SK-N-SH (cell line): ENCODE data around the gene ERH. TPM values are rescaled to one million over a fixed set of nuclear protein-coding genes. Genes with fewer than 3 reads are reported as not detected.

Experiments used
- CTCF ChIA-PET: fragments of 300-600, 350-600 bp; formaldehyde crosslinking; extraction: SDS; loops from one replicate; lab custom pipeline; 2021; lab: Yijun Ruan, JAX
- POLR2A ChIA-PET: fragments of 350-600 bp; sonication (Branson Sonifier 250); formaldehyde crosslinking; extraction: SDS; loops from one replicate; lab custom pipeline; 2020; ENCODE audit warnings: antibody characterized with exemption, inconsistent platforms; lab: Yijun Ruan, JAX
- DNase-seq: peaks from one replicate; pipeline ENCODE4 v3.0.0; 2012
- H2AFZ ChIP-seq: fragments of 200-600 bp; sonication (generic); 2 replicates; pipeline ENCODE4 v1.8.1; 2016; ENCODE audit warnings: antibody characterized with exemption, mild to moderate bottlenecking, low read depth
- H3F3A ChIP-seq: fragments of 200-600 bp; sonication (generic); replicated peaks from 2 replicates; pipeline ENCODE3; 2016; ENCODE audit warnings: antibody characterized with exemption, mild to moderate bottlenecking; ENCODE audit not compliant: insufficient read depth
- H3K27ac ChIP-seq, 2 experiments: fragments of 200-500 bp in 1 of 2; fragments of 200-600 bp in 1 of 2; sonication (Bioruptor generic) in 1 of 2; sonication (generic), shearing (Covaris generic) in 1 of 2; 2 replicates each; pipeline versions ENCODE4 v1.5.1 to v1.6.1; 2014 to 2016; ENCODE audit warnings: low read depth in 2 of 2, inconsistent platforms in 1 of 2, low read length in 1 of 2, mild to moderate bottlenecking in 1 of 2, mixed read lengths in 1 of 2
- H3K27me3 ChIP-seq: fragments of 200-600 bp; sonication (generic), shearing (Covaris generic); 2 replicates; pipeline ENCODE4 v1.6.1; 2016; ENCODE audit warnings: mixed run types; ENCODE audit not compliant: insufficient read depth
- H3K36me3 ChIP-seq, 2 experiments: fragments of 200-500 bp in 1 of 2; fragments of 200-600 bp in 1 of 2; sonication (Bioruptor generic) in 1 of 2; sonication (generic) in 1 of 2; replicated peaks in 1 of 2; 2 replicates each; pipeline versions ENCODE3 to v1.5.1; 2014 to 2016; ENCODE audit warnings: low read length in 1 of 2, mild to moderate bottlenecking in 1 of 2; ENCODE audit not compliant: insufficient read depth in 2 of 2, control insufficient read depth in 1 of 2
- H3K4me1 ChIP-seq, 2 experiments: fragments of 200-500 bp in 1 of 2; fragments of 200-600 bp in 1 of 2; sonication (Bioruptor generic) in 1 of 2; sonication (generic), shearing (Covaris generic) in 1 of 2; 2 replicates each; pipeline versions ENCODE4 v1.5.1 to v1.6.1; 2014 to 2016; ENCODE audit warnings: low read depth in 1 of 2, low read length in 1 of 2, mixed run types in 1 of 2; ENCODE audit not compliant: insufficient read depth in 2 of 2, control insufficient read depth in 1 of 2
- H3K4me2 ChIP-seq: fragments of 200-600 bp; sonication (generic), shearing (Covaris generic); 2 replicates; pipeline ENCODE4 v1.6.1; 2017; ENCODE audit warnings: mixed run types
- H3K4me3 ChIP-seq, 2 experiments: fragments of 200-500 bp in 1 of 2; fragments of 200-600 bp in 1 of 2; sonication (Bioruptor generic) in 1 of 2; sonication (generic), shearing (Covaris generic) in 1 of 2; 2 replicates each; pipeline versions ENCODE4 v1.5.1 to v1.8.1; 2014 to 2016; ENCODE audit warnings: low read depth in 2 of 2, inconsistent platforms in 1 of 2, low read length in 1 of 2, mild to moderate bottlenecking in 1 of 2, mixed read lengths in 1 of 2, moderate library complexity in 1 of 2
- H3K79me2 ChIP-seq: fragments of 200-600 bp; sonication (generic); 2 replicates; pipeline ENCODE4 v1.8.1; 2017; ENCODE audit warnings: mild to moderate bottlenecking; ENCODE audit not compliant: insufficient read depth
- H3K9ac ChIP-seq: fragments of 200-600 bp; sonication (generic); 2 replicates; pipeline ENCODE4 v1.6.1; 2017; ENCODE audit warnings: mixed run types
- H3K9me2 ChIP-seq: fragments of 200-600 bp; sonication (generic); 2 replicates; pipeline ENCODE4 v1.6.1; 2017; ENCODE audit warnings: mixed run types
- H3K9me3 ChIP-seq: fragments of 200-600 bp; sonication (generic); 2 replicates; pipeline ENCODE4 v1.6.1; 2017; ENCODE audit warnings: mixed run types, mild to moderate bottlenecking, moderate library complexity
- H4K20me1 ChIP-seq: fragments of 200-600 bp; sonication (generic); 2 replicates; pipeline ENCODE4 v1.6.1; 2017; ENCODE audit warnings: mild to moderate bottlenecking, mixed run types; ENCODE audit not compliant: insufficient read depth
- CHD2 ChIP-seq: fragments of 150-350 bp; IDR thresholded peaks from 2 replicates; pipeline ENCODE4 v1.6.1; 2018; ENCODE audit warnings: low read length; ENCODE audit not compliant: partially characterized antibody
- ELF1 ChIP-seq: IDR thresholded peaks from 2 replicates; pipeline ENCODE4 v1.4.0; 2012
- FOSL2 ChIP-seq: IDR thresholded peaks from 2 replicates; pipeline ENCODE4 v1.4.0; 2012; ENCODE audit warnings: low read depth, mild to moderate bottlenecking, moderate library complexity, borderline replicate concordance
- GABPA ChIP-seq: IDR thresholded peaks from 2 replicates; pipeline ENCODE4 v1.4.0; 2012; ENCODE audit warnings: low read depth, mild to moderate bottlenecking
- GATA2 ChIP-seq: sonication (generic); formaldehyde crosslinking; IDR thresholded peaks from 2 replicates; pipeline ENCODE4 v1.5.0; 2020; ENCODE audit warnings: mild to moderate bottlenecking, missing genetic modification reagents
- JUND ChIP-seq: IDR thresholded peaks from 2 replicates; pipeline ENCODE4 v1.4.0; 2012
- MXI1 ChIP-seq: IDR thresholded peaks from 2 replicates; pipeline ENCODE4 v1.6.1; 2012; ENCODE audit warnings: mild to moderate bottlenecking, low read depth, low read length, improper control_type of control experiment
- NFIC ChIP-seq: IDR thresholded peaks from 2 replicates; pipeline ENCODE4 v1.4.0; 2012; ENCODE audit warnings: borderline replicate concordance
- NRF1 ChIP-seq: IDR thresholded peaks from 2 replicates; pipeline ENCODE4 v1.6.1; 2012; ENCODE audit warnings: low read depth, mild to moderate bottlenecking, low read length
- PBX3 ChIP-seq: IDR thresholded peaks from 2 replicates; pipeline ENCODE4; 2012
- RAD21 ChIP-seq: IDR thresholded peaks from 2 replicates; pipeline ENCODE4 v1.6.1; 2012; ENCODE audit warnings: mild to moderate bottlenecking, low read length
- RCOR1 ChIP-seq: fragments of 150-350 bp; IDR thresholded peaks from 2 replicates; pipeline ENCODE4 v1.6.1; 2017; ENCODE audit warnings: antibody characterized with exemption, low read length
- RFX5 ChIP-seq: IDR thresholded peaks from 2 replicates; pipeline ENCODE4 v1.6.1; 2012; ENCODE audit warnings: mild to moderate bottlenecking, improper control_type of control experiment, low read length
- RXRA ChIP-seq: IDR thresholded peaks from 2 replicates; pipeline ENCODE4 v1.4.0; 2012; ENCODE audit warnings: low read depth, mild to moderate bottlenecking, borderline replicate concordance
- TCF12 ChIP-seq: IDR thresholded peaks from 2 replicates; pipeline ENCODE4 v1.4.0; 2012
- TEAD4 ChIP-seq: IDR thresholded peaks from 2 replicates; pipeline ENCODE4 v1.4.0; 2012; ENCODE audit warnings: mild to moderate bottlenecking, borderline replicate concordance; ENCODE audit not compliant: insufficient read depth
- USF1 ChIP-seq: IDR thresholded peaks from 2 replicates; pipeline ENCODE4 v1.4.0; 2012; ENCODE audit warnings: low read depth, borderline replicate concordance
- WGBS: methylation state at CpG from one replicate; pipeline ENCODE4 v1.1.6; 2017; ENCODE audit warnings: low lambda C conversion rate; 5-methylcytosine and 5-hydroxymethylcytosine counted together
- polyA plus RNA-seq, 3 experiments: library from polyadenylated mRNA; depleted of rRNA; stranded (reverse); fragments of >200 nt; gene quantifications; 2 replicates each; pipeline ENCODE4 v1.2.3, GENCODE V29; 2012
- TF ChIP-seq, protein P1 (sequence below): fragments of 150-350 bp; IDR thresholded peaks from 2 replicates; pipeline ENCODE4 v1.6.1; 2016; ENCODE audit warnings: mild to moderate bottlenecking, low read depth, low read length

The ERH gene
- polyA plus RNA-seq, 1 of the 3 experiments (the other 2 are of a cell fraction): 186 TPM

GRCh38 chr14:69355607-69356281, 42.4 kb downstream of the ERH start:
- Histone ChIP-seq H3K9me2 (no peaks in the 10 kb centered on the region), H4K20me1 (no peaks in the 10 kb centered on the region), H3F3A (no peaks in the 10 kb centered on the region), H3K9me3 (no peaks in the 10 kb centered on the region), H3K27me3 (no peaks in the 10 kb centered on the region), H3K4me3 (no peak overlapping the region), H2AFZ (peak overlapping the region; percentile 44; the same call in 1 of the 2 replicates), H3K4me1 (peaks cover 3 to 4% of the 10 kb centered on the region in 2 experiments; a peak in 2 of 4 replicates), H3K9ac (peak overlapping the region; percentile 32; the same call in 1 of the 2 replicates), H3K27ac (peak overlapping the region in 1 of 2 experiments; percentile 56; a peak in 1 of 4 replicates), H3K79me2 (no peaks in the 10 kb centered on the region), H3K4me2 (peak overlapping the region; percentile 55; the same call in 1 of the 2 replicates), H3K36me3 (peaks cover 0 to 3% of the 10 kb centered on the region in 2 experiments)
- POLR2A ChIA-PET: no interaction called here
- TF ChIP-seq TEAD4 (0 out of 2 replicates have a peak, but pooled peaks have one; percentile 32), NFIC (peak; percentile 84), GABPA (no peak), TCF12 (peak; percentile 68), JUND (peak; percentile 51), PBX3 (peak; percentile 20; the same call in 1 of the 2 replicates), FOSL2 (peak; percentile 69)
- TF ChIP-seq, protein P1, sequence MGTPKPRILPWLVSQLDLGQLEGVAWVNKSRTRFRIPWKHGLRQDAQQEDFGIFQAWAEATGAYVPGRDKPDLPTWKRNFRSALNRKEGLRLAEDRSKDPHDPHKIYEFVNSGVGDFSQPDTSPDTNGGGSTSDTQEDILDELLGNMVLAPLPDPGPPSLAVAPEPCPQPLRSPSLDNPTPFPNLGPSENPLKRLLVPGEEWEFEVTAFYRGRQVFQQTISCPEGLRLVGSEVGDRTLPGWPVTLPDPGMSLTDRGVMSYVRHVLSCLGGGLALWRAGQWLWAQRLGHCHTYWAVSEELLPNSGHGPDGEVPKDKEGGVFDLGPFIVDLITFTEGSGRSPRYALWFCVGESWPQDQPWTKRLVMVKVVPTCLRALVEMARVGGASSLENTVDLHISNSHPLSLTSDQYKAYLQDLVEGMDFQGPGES: no peak
- no peak for DNase-seq
- CTCF ChIA-PET: interaction anchor here (0.6 to 0.7 kb wide), 2 partner anchors 13 to 122 kb away, joined by 3 to 4 read pairs; no protein-coding TSS in a partner anchor
- WGBS: 68% methylated on average over 5 of the region's 6 CpGs

- H3K9ac ChIP-seq: peak overlapping the region; percentile 32; the same call in 1 of the 2 replicates
- peak overlapping the region; percentile 44; the same call in 1 of the 2 replicates for H2AFZ ChIP-seq
- no peaks in the 10 kb centered on the region for H3K79me2 ChIP-seq
- H3F3A ChIP-seq: no peaks in the 10 kb centered on the region
- H3K4me2 ChIP-seq: no peak overlapping the region; the same call in 1 of the 2 replicates
- H3K4me3 ChIP-seq: no peak overlapping the region
- 91% methylated on average over 6 of the region's 6 CpGs for WGBS
- H3K27me3 ChIP-seq: no peaks in the 10 kb centered on the region
- H3K9me2 ChIP-seq: no peaks in the 10 kb centered on the region
- no peaks in the 10 kb centered on the region for H3K9me3 ChIP-seq
- H4K20me1 ChIP-seq: no peaks in the 10 kb centered on the region
- H3K36me3 ChIP-seq: peaks cover 0 to 3% of the 10 kb centered on the region in 2 experiments
- H3K4me1 ChIP-seq: peaks cover 3 to 4% of the 10 kb centered on the region in 2 experiments; a peak in 2 of 4 replicates
- POLR2A ChIA-PET: interaction anchor here (0.6 kb wide), 1 partner anchor 22 kb away, joined by 3 read pairs; no protein-coding TSS in a partner anchor
- CTCF ChIA-PET: interaction anchor here (1.1 kb wide), 1 partner anchor 8 kb away, joined by 3 read pairs; no protein-coding TSS in a partner anchor
- TF ChIP-seq RAD21 (no peak), NRF1 (no peak), RCOR1 (no peak), RFX5 (no peak), GATA2 (CRISPR knock-in tag) (no peak), ELF1 (no peak), RXRA (no peak), USF1 (no peak), MXI1 (no peak), CHD2 (no peak), PBX3 (no peak)
- H3K27ac ChIP-seq: peak overlapping the region in 1 of 2 experiments; percentile 56; a peak in 1 of 4 replicates
- DNase-seq: no peak
Observed at GRCh38 chr14:69355154-69355597, 42.9 kb downstream of the ERH start.
